ENCODE measurements around the gene KDM2B. TPM values are rescaled to one million over a fixed set of nuclear protein-coding genes. Genes with fewer than 3 reads are reported as not detected.

Gene KDM2B
- total RNA-seq, 2 experiments from 2014 or later: 61.8 to 63.4 TPM

DNA sequence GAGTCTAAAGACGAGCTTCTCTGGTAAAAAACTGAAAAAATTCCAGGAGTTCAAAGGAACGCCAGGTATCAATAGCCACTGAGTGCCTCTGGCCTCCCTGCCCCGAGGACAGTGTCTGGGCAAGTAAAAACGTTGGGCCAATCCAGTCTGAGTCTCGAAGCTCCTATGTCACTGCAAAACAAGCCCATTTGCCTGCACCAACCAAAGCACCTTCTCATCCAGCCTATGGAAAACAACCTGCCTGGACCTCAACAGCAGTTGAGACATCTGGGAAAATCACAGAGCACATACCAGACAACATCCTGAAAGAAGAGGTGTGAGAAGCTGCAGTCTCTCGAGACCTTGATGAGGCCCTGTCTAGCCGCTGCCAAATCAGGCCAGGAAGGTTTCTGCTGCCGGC lies 124.3 kb downstream of the KDM2B start:
- POLR2A ChIA-PET: no interaction called here

DNA sequence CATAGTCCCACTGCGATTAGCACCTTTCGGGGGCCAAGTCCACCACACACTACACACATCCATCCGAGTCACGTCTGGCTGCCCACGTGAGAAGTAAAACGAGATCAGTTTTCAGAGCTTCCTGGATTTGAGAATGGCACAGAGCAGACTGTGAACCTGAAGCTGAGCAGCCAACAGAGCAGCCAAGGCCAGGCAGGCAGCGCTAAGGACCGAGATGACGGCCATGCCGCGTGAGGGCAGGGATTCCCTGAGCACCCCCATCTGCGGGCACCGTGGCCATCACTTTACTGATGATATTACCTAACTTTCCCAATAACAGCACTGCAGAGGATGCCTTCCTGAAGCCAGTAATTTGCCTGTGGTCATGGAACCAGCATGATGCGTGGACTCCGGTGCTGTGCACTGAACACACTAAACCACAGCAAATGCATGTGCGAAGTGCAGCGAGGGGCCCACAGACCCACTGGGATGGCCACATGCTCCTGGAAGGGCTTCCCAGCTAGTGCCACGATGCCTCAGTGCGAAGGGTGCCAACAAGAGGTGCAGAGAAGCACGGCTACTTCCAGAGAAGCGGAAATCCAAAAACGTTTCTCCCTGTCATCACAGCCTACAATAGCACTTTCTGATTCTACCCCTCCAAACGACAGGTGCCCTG lies 124.9 kb downstream of the KDM2B start:
- CTCF ChIA-PET: interaction anchor here (0.6 to 0.9 kb wide), 2 partner anchors 9 to 226 kb away, joined by 3 read pairs; no protein-coding TSS in a partner anchor
- POLR2A ChIA-PET: interaction anchor here (0.5 kb wide), 1 partner anchor 32 kb away, joined by 4 read pairs; no protein-coding TSS in a partner anchor

More for the DNA sequence above, 124.3 kb downstream of the KDM2B start:
- CTCF ChIA-PET: interaction anchor here (0.9 kb wide), 1 partner anchor 10 kb away, joined by 3 read pairs; no protein-coding TSS in a partner anchor

DNA sequence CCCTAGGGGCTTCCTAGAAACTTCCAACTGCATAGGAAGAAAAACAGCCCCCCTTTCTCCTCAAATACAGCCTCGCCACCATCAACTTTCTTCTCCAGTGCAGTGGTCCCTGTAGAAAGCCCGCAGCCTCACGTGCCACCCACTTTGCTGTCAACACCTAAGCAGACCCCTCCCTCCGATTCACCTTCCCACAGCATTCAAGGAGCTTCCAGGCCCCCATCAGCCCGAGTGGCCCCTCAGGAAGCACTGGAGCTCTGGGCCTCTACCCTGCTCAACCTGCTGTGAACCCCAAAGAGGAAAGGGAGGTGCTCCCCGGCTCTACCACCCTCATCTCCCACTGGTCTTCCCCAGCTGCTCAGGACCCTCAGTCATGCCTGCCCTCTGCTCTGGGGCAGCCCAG lies 125.9 kb downstream of the KDM2B start:
- ChIA-PET CTCF (no interaction called here), POLR2A (no interaction called here)

DNA sequence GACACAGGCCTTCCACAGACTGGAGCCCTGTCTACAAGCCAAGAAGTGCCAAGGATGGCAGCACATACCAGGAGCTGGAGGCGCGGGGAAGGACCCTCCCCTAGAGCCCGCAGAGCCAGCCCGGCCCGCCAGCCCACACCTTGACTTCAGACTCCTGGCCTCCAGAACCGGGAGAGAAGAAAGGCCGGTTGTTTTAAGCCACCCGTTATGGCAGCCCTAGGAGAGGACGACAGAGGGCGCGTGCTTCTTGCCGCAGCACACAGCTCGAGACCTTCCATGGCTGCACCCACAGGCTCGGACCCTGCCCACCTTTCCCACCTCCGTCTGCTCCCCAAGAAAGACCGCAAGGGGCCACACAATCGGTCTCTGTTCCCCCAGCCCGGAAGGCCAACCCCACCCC lies 127.2 kb downstream of the KDM2B start:
- POLR2A ChIA-PET: no interaction called here
- CTCF ChIA-PET: interaction anchor here (1.2 kb wide), 1 partner anchor 10 kb away, joined by 3 read pairs; no protein-coding TSS in a partner anchor

DNA sequence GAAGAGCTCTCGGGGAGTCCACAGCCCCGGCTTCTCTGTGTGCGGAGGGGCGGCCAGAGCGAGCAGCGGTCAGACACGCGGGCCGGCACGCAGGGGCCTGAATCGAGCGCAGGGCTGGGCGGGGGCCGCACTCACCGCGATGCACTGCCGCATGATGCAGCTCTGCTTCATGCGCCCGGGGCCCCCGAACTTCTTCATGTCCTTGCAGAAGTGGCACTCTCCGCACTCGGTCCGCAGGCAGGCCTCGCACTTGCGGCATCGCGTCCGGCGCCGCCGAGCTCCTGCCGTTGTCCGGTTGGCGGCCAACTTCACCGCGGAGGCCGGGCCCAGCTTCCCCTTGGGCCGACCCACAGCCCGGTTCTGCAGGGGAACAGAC lies 127.8 kb downstream of the KDM2B start:
- ChIA-PET POLR2A (no interaction called here), CTCF (interaction anchor here (0.9 kb wide), 1 partner anchor 11 kb away, joined by 3 read pairs; no protein-coding TSS in a partner anchor)

DNA sequence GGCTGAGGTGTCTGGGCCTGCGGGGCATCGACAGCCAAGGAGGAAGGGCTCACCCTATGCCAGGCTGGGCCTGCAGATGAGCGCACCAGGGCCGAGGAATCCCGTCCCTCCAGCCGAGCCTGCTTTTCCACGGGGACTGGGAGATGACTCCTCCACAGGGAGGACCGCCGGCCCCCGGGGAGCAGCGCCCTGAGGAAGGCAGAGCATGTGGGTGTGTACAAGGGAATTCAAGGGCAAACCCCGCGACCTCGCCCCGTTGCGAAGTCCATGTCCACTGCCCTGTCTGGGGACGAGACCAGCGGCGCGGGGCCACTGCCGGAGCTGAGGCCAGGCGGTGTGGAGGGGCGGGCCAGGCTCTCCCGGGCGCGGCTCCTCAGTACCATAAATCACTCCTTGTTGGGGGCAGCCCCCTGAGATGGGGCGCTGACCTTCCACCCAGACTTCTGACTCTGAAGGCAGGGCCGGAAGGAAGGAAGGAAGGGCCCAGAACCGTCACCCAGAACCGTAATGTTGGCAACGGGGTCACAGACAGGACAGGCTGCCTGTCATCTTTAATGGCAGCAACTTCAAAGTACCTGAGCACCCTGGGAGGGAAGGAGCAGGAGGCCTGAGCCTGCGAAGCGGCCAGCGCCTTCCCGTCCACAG lies 128.4 kb downstream of the KDM2B start:
- ChIA-PET CTCF (interaction anchor here (0.9 kb wide), 1 partner anchor 11 kb away, joined by 3 read pairs; no protein-coding TSS in a partner anchor), POLR2A (no interaction called here)

DNA sequence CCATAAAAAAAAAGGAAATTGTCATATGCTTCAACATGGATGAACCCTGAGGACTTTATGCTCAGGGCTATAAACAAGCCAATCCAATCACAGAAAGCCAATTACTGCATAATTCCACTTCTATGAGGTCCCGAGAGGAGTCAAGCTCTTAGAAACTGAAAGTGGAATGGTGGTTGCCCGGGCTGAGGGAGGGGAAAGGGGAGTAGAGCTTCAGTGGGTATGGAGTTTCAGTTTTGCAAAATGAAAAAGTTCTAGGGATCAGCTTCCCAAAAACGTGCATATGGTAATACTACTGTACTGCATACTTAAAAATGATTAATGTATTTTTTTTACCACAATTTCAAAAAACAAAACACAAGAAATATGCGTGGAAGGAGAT lies 128.9 kb downstream of the KDM2B start:
- ChIA-PET POLR2A (no interaction called here), CTCF (no interaction called here)

DNA sequence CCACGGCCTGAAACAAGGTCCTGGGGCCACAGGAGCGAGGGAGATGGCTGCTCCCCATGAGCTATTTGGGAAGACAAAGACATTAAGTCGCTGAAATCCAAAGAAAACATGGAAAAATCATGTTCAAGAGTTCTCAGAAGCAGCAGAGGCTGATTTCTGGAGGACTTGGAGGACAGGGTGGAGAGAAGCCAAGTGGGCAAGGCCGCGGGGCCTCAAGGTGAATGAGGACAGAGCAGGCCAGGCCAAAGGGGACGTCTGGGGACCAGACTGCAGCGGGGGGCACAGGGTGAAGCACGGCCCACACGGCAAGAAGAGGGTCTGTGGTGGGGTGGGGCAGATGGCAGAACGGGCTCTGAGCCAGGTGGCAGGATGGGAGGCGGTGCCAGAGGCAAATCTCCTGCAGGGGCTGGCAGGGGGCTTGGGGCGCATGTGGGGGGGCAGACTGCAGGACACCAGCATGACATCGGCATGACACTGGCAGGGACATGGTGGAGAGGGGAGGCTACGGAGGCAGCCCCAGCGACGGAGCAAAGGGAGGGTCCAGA lies 132.0 kb downstream of the KDM2B start:
- ChIA-PET CTCF (no interaction called here), POLR2A (no interaction called here)

DNA sequence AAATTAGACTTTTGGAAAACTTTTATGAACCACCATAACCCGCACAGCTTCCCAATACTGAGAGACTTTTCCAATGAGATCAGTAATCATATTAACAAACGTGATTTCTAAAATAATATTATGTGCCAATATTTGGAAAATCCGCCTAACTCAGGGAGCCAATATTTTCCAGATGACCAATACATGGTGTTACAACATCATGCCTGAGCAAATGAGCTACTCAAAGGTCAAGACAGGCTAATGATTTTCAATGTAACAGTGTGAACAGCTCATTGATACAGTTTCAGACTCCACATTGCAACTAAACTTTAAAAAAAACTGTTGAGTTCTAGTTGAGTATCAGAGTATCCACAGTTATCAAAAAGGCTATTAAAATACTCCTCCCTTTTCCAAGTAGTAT lies 134.1 kb downstream of the KDM2B start:
- POLR2A ChIA-PET: no interaction called here
- CTCF ChIA-PET: interaction anchor here (0.9 to 1.0 kb wide), 4 partner anchors 9 to 118 kb away, joined by 3 to 4 read pairs (median 3); no protein-coding TSS in a partner anchor

DNA sequence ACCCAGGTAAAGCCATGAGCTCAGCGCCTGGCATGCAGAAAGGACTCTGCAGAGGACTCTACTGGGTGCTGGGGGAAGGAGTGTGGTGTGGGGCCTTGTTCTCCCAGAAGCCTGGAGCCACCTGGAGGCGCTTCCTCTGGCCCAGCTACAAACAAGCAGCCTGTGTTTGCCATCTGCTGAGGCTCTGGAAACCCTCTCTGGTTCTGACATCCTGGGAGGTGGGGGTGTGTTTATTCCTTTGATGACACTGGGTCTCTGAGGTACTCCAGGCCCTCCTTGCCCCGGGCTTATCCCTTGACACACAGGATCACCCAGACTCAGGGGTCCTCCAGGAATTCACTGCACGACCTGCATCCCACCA lies 136.0 kb downstream of the KDM2B start:
- ChIA-PET CTCF (interaction anchor here (1.6 to 2.7 kb wide), 2 partner anchors 17 to 149 kb away, joined by 4 to 9 read pairs; no protein-coding TSS in a partner anchor), POLR2A (no interaction called here)

DNA sequence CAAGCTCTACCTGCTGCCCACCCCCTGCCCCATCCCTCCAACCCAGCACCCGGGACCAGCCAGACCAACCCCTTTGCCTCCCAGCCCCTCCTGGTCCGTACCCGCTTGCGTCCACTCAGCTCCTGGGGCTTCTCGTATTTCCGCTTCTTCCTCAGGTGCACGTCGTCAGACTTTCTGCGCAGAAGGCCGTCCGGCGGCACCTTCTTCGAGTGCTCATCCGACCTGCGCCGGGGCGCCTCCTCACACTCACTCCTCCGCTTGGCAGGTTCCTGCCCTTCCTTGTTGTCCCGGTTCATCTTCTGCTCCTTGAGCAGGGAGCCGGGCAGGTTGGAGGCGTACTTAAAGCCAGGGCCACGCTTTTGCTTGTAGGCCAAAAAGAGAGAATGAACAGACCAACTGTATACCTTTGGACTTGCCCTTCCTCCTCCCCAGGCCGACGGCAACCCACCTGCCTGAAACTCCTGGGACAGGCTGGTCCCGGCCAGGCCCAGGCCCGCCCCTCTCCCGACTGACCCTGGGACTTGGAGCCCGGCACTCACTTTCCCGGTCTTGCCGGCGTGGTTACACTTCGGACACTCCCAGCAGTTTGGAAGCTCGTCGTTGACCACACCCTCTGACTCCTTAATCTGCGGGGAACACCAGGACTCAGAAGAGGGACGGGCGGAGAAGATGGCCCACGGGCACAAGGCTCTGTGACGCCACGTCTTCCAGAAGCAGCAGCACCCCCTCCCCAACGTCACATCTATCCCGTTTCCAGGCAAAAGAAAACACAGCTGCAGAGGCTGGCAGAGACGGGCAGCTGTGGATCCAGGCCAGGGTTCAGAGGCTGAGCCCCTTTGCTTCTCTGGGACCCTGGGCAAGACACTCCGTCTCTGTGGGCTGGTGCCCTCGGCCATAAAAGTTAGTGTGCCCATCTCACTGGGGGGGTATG lies 136.6 kb downstream of the KDM2B start:
- ChIA-PET POLR2A (interaction anchor here (0.6 kb wide), 1 partner anchor 34 kb away, joined by 4 read pairs; no protein-coding TSS in a partner anchor), CTCF (interaction anchor here (0.6 to 2.7 kb wide), 16 partner anchors 10 to 675 kb away, joined by 3 to 9 read pairs (median 4); no protein-coding TSS in a partner anchor)

DNA sequence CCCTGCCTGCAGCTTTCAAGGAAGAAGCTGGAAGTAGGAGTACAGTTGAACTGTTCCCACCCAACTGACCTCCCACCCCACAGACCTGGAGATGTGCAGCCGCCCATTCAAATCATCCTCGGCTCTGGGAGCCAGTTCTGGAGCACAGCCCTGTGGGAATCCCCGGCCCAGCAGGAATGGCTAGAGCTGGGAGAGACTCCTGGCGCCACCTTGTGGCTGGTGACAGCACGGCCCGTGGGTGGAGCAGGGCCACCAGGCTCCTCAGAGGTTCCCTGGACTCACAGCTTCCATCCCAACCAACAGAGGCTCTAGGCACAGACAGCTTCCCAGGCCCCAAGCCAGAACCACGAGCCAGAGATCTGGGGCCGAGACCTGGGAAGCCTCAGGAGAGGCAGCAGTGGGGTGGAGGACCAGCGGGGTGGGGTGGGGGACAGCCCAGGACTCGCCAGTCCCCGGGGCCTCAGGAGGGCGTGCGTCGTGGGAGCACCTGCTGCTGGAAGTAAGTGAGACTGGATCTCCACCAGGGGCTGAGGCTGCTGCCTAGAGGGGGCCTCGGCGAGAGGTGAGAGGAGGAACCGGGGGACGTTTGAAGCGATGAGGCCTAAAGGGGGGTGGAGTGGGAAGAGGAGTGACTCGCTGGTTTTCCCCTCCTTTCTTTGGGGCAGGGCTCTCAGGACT lies 137.5 kb downstream of the KDM2B start:
- ChIA-PET CTCF (interaction anchor here (0.6 to 3.5 kb wide), 24 partner anchors 10 to 674 kb away, joined by 3 to 22 read pairs (median 4); partner anchors contain the start of gene RNF34), POLR2A (interaction anchor here (0.6 kb wide), 1 partner anchor 33 kb away, joined by 4 read pairs; no protein-coding TSS in a partner anchor)

DNA sequence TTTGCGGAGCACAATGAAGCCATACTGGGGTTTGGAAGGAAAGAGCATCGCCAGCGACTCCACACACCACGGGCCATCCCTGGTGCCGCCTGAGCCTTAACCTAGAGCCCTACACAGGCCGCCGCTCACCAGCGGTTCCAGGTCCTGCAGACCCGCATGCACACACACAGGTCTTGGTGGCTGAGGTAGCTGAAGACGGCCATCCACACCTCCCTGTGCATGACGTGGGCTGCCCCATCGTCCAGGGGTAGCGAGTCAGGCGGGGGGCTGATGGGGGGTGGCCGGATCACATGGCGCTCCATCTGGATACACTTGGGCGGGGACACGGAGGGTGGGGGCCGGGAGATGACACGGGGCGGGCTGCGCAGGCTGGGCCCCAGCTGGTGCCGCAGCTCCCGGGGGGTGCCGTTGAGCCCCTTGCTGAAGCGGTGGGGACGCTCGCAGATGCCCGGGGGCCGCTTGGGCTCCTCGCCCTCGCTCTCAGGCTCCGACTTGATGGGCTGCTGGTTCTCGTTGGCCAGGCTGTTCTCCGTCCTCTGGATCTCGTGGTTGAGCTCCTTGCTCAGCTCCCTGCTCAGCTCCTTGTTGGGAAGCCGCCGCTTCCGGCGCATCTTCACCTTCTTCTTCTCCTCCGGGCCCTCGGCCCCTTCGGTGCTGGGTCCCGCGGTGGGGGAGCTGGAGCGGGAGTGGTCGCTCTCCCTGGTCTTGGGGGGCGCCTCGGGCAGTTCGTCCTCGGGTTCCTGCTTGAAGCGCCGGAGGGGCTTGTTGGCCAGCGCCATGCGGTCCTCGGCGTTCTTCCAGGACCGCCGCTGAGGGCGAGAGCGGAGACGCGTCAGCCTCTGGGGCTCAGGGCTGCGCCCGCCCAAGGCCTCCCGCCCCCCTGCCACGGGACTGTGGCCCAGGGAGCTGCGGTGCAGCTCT lies 138.5 kb downstream of the KDM2B start:
- ChIA-PET CTCF (interaction anchor here (0.9 to 3.5 kb wide), 15 partner anchors 10 to 203 kb away, joined by 3 to 22 read pairs (median 5); partner anchors contain the start of gene RNF34), POLR2A (no interaction called here)

DNA sequence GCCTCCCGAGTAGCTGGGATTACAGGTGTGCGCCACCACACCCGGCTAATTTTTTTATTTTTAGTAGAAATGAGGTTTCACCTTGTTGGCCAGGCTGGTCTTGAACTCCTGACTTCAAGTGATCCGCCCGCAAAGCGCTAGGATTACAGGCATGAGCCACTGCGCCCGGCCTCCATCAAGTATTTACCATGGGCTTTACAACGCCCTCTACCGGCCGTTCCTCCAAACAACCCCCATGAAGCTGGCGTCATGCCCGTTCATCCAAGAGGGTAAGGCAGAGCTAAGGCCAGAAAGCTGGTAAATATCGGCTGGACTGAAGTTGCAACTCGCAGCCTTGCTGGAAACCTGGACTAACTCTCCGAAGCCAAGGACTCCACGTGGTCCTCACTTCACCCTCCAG lies 139.3 kb downstream of the KDM2B start:
- ChIA-PET CTCF (interaction anchor here (0.9 to 3.5 kb wide), 4 partner anchors 11 to 122 kb away, joined by 3 to 22 read pairs (median 6); no protein-coding TSS in a partner anchor), POLR2A (no interaction called here)

DNA sequence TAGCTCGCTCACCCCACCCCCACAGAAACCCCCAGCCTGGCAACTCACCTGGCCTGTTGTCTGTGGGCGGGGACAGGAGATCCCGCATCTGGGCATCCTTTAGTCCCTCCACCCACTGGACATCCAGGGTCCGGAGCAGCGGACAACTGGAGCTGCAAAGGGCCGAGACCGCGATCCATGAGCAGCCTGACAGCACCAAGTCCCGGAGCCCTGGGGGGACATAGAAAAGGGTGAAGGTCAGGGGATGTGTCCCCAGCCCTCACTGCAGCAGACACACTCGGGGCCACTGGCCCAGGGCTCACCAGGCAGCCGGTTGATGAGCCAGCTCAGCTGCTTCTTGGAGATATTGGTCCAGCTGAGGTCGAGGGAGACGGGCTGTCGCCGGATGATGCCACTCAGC lies 140.1 kb downstream of the KDM2B start:
- ChIA-PET CTCF (interaction anchor here (0.6 to 3.5 kb wide), 3 partner anchors 12 to 1031 kb away, joined by 3 to 22 read pairs (median 3); no protein-coding TSS in a partner anchor), POLR2A (no interaction called here)

DNA sequence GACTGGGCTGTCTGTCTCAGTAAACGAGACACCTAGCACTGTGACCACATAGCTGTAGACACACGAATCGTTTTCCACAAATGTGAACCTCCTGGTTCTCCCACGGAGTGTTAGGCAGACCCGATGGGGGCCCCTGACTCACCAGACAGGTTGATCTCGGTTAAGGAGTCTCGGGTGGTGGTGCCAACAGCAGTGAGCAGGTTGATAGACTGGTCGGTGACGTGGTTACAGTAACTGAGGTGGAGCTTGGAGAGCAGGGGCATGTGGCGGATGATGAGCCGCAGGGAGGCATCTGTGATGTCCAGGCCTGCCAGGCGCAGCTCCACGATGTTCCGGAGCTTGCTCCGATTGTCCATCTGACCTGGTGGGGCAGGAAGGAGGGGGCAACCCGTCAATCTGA lies 141.1 kb downstream of the KDM2B start:
- ChIA-PET POLR2A (no interaction called here), CTCF (no interaction called here)

DNA sequence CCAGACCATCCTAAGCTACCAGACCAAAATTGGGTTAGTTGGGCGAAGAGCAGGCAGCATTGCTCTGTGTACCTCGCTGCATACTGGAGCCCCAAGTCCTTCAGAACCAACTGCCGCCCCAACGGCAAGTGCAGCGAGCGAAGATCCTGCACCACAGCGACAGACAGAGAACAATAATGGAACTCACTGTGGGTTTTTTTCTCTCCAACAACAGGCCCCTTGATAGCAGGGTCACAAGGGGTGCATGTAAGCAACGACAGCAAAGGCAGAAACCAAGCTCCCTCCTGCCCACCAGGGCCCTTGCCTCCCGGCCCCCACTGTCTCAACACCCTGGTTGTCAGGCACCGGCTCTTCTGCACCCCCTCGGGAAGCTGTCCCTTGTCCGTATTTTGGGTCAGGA lies 141.9 kb downstream of the KDM2B start:
- POLR2A ChIA-PET: interaction anchor here (0.6 kb wide), 1 partner anchor 26 kb away, joined by 3 read pairs; no protein-coding TSS in a partner anchor

More for the DNA sequence above, 141.9 kb downstream of the KDM2B start:
- CTCF ChIA-PET: interaction anchor here (0.7 to 1.7 kb wide), 2 partner anchors 38 to 141 kb away, joined by 3 to 5 read pairs; partner anchors contain the start of gene RNF34
